Measurements from ENCODE around the gene TMCC3.
"Not testable (repeated sequence)": the region's sequence is repeated elsewhere in the genome, so short reads cannot be mapped to it uniquely, and the experiment has no call there.

The TMCC3 gene

DNA sequence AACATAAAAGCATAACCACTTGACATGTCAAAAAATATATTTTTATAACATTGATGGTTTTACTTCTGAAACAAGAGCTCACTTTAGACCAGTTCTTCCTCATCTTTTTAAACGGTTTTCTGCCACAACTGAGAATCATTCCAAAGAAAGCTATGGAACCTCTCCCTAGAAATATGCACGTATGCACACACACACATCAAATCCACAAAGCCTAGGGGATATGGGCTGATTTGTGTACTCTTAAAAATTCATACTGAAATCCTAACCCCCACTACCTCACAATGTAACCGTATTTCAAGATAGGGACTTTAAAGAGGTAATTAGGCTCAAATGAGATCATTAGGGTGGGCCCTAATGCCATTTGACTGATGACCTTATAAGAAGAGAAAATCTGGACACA is 19.3 kb downstream of the TMCC3 start:
- no peak for DNase-seq

DNA sequence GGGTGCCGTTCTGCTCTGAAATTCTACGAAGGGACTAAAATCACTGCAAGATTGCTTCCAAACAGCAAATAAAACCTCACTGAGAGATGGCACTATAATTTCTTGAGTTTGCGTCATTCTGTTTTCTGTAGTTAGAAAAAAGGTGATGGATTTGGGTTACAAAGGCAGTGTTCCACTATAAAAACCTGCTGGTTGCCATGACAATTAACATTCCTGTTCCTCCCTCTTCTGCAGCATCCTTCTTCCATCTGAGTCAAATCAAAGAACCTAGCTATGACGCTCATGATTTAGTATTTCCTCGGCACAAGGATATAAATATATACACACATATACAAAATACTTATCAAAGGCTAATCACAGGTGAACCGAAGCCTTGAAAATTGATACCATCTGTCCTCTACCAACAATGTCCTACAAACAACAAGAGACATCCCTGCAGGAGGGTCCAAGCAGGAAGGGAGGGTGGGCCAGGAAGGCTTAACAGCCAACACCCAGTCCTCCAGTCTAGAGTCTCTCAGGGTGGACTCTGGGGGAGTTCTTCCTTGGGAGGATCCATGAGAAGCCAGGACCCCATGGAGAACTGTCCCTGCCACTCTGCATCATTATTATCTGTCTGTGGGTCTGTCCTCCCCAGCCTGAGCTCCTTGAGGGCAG is 21.4 kb downstream of the TMCC3 start:
- no peak for DNase-seq

DNA sequence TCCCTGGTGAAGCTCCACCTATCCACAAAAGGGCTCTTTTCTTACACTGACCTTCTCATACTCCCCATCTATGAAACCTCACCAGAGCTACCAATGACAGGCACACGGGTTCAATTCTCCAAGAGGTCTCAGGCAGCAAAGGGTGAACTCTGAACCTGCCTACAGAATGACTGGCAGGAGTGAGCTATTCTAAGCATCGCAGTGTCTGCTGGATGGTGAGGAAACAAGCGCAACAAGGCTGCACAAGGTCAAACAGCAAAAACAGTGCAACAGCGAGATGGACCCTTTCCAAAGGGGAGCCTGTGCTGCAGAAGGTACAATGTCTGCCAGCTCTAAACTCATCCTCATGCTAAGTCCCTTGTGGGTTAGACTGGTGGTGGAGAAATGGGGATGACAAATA is 22.0 kb downstream of the TMCC3 start:
- DNase-seq: no peak

DNA sequence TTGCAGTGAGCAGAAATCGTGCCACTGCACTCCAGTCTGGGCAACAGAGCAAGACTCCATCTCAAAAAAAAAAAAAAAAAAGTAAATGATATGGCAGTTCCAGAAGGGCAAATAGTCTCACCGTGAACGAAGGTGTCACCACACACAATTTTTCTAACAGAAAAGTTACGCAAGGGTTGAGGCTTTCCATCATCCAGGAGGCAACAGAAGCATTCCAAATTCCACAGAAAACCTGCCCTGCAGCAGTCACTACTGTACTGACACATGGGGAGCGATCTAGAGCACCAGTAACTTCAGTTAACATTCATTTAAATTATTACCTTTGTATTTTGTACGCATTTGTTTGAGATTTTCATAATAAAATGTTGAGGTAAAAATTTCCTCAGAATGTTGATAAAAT is 24.8 kb downstream of the TMCC3 start:
- no peak for DNase-seq

DNA sequence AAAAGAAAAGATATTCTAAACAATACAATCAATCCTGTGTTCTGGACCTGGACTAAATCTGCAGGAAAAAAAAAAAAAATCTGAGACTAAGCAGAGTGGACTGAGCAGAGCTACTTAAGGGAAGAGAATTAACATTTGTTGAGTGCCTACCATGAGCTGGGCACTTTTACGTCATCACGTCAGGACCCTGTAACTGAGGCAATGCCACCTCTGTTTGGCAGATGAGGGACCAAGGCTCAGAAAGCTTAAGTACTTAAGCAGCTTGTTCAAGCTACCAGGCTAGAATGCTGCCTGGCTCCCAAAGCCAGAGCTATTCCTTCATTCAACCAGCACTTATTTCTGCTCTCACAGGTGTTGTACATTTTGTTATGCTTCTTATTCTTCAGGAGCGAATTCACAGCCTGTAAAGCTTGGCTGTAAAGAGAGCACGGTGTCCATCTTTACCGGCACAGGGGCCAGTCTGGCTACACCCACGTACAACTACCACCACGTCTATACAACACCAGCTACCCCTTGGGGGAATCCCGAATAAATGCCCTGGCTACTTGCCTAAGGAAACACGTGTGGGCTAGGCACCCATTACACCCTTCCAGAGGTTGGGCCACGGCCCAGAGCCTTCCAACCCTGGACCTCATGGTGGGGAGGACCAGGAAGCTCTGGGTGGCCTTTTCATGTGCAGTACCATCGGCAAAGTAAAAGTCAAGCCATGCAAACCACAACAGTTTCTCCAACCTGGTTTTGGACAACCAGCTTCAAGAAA is 27.0 kb downstream of the TMCC3 start:
- DNase-seq: no peak

DNA sequence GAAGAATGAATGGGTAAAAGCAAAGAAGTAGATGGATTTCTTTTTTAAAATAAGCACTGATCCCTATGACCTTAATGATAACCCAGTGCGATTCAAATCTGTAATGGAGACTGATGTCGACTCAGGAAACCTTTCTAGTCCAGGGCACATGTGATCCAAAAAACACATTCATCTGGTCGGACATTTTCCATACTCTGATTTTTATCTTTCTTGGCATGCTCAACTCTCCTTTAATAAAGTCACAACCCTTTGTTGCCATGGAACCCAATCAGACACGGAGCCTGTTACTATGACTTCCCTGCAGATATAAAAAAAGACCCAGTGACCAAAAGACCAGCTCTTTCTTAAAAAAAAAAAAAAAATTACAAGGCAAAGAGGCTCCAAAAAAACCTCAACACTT is 27.9 kb downstream of the TMCC3 start:
- DNase-seq: no peak

DNA sequence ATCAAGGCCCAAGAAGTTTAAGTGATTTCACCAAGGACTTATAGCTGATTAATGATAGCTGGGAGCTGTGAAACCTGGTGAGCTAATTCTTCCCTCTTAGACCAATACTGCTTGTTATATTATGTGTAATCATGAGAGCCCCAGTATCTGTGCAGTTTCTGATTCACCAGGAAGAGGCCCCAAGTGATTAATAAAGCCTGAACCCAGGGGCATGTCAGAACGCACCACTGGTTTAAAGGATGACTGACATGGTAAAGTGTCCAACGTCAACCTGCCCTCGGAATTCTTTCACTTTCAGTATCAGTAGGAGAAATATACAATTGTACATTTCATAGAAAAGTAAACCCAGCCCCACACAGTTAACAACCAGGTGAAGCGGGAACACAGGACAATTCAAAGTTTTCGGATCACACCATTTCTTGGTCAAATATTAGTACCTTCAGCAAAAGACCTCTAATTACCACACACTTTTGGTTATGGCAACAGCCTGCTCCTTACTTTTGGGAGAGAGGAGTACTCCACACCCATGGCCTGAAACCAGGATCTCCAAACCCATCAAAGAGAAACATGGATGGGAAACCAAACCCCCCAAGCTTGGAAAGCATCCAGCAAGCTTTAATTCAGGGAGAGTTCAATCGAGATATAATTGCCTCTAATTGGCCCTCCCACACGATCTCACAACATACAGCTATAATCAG is 28.5 kb downstream of the TMCC3 start:
- DNase-seq: peak; percentile 33

DNA sequence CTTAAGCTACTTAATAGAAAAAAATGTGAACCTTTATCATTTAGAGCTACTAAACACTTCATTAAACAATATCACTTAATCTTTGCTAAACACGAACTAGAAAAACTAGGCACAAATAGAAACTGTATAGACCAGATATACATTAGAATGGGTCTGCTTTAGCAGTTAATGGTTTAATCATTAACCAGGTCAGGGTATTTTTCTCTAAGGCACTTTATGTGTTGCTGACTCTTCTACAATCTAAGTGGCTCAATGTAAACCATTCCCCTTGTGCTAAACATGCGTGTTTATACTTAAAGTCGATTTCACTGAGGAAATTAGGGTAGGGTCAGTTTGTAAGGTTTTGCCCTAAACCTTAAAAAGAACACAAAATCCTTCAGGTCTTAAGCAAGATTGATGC is 29.7 kb downstream of the TMCC3 start:
- DNase-seq: no peak

DNA sequence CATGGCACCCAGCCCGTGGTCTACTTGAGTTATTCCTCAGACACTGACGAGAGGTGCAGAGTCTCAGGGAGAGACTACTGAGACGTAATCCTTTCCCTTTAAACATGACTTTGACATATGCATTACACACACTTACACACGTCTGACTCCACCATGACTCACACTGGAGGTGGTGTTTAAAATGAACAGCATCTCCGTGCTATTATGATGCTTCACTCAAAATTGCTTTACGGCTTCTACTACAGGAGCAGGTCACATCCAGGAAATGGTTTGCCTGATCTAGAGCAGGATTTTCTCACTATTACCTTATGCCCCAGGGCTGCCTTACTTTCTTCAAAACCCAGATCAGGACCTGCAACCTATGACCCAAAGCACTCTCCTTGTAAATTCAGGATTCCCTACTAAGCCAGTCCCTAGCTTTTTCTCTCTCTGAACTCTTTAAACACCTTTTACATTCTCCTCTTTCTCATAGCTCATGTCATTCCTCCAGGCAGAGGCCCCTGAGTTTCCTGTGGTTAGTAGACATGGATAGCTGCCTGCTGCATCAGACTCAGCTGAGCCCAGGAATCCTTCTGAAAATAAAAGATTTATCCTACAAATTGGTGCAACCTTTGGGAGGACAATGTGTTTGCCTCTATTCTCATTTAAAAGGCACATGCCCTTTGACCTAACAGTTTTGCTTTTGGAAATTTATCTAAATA is 31.2 kb downstream of the TMCC3 start:
- DNase-seq: no peak

DNA sequence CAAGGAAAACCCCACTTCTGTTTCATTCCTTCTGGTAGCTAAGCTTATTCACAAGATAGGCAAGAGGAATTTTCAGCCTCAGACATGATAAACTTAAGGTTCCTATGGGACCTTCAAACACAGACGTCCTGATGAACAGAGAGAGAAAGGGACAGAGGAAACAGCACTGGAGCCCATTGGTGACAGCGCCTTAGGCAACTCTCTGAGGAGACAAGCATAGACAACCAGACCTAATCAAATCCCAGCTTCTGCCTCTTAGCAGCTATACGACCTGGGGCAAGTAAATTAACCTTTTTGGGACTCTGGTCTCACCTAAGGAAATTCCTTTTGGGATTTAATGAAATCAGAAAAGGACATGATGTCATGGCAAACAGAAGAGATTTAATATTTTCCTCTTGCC is 33.3 kb downstream of the TMCC3 start:
- no peak for DNase-seq

DNA sequence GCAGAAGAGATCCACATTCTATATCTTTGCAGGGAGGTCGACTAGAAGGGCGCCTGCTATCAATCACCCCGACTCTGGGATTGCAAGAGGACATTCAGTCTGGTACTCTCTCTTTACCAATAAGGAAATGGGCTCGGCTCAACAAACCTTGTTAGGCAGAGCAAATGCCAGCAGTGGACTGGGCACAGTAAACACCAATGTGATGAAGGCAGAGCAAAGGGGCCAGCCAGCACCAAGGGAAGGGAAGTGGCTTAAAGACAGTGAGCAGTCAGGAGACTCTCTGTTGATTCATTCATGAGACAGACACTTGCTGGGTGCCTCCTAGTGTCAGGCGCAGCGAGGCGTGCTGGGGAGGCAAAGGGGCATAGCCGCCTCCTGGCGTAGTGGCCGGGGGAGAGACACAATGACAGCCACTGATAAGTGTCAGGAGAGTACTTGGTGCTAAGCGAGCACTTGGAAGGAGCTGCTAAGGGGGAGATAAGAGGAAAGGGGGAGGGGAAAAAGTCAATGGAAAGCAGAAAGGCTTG is 34.1 kb downstream of the TMCC3 start:
- DNase-seq: no peak

DNA sequence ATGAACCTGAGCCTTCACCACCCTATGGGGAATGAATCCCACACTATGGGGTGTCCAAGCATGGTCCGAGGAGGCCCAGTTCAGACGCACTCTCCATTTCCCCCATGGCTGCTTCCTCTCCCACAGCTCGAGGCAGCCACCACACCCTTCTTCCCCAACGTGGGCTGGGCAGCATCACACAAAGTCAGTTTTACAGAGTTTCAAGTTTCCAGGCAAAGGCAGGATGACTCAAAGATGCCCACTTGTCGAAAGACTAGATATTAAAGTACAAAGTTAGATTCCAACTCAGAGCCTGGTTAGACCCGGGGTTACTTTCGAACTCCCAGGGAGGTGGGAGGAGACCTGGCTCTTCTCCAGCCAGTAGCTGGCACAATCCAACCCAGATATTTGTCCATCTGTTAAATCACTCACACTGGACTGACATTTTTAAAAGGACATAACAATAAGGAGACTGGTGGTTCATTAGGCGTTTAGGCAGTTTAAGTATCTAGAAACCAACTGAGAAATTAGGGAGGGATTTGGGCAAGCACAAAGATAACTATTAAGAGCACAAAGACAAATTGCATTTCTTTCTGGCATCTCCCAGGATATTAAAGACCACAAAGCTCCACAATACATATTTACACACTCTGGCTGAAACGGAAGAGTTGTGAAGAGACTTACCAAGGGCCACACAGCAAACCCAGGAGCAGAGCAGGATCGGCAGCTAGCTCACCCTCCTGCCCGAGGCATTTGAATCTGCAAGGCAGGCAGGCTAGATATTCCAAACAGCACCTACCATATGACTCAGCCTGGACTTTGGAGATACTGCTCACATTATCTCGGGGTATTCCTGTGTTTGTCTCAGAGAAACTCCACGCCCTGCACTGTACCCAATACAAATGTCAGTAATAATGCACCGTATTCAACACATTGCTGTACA is 34.8 kb downstream of the TMCC3 start:
- DNase-seq: no peak

DNA sequence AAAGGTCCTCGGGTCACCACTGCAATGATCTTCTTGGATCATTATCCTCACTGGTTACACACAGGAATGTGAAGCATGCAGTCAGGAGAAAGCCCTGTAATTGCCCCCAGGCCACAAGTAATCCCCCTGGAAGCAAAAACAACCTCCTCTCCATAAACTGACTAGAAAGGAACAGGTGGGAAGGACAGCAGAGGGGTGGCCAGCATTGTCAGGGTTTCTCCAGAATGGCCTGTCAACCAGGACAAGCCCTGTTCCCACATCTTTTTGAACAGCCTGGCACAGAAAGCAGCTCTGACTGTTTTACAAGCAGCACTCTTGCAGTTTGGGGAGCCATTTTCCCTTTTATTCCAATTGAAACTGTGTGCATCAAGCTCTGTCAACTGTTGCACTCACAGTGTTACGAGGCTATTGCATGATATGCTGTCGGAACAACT is 36.1 kb downstream of the TMCC3 start:
- no peak for DNase-seq

DNA sequence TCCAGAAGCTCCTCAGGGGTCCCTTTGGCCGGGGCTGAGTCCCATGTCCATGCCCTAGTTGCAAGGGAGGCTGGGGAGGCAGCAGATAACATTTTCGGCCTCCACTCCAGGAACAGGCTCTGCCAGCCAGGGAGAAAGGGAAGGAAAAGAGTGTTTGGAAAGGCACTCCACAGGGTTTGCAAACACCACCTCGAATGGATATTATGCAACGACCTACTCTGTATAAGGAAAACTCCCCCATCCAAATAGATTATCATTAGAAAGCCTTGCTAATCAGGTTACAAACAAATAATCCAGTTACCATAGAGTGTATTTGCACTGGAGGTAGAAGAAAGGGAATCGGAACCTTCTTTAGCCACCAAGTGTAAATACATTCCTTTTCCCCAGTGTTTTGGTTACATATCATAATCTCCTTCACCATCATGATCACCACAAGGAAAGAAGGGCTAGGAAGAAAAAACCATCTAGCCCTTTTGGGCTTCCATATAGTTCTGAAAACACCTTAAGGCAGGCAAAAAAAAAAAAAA is 40.4 kb downstream of the TMCC3 start:
- DNase-seq: no peak

DNA sequence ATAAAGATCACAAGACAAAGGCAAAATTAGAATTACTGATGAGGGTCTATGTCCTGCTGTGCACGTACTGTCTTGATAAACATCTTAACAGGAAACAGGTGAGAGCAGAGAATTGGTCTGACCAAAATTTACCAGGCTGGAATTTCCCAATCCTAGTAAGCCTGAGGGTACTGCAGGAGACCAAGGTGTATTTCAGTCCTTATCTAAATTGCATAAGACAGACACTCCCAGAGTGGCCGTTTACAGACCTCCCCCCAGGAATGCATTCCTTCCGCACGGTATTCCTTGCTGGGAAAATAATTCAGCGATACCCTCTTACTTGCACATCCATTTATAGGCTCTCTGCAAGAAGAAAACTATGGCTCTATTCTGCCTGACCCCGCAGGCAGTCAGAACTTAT is 43.5 kb downstream of the TMCC3 start:
- not testable (repeated sequence) for DNase-seq

DNA sequence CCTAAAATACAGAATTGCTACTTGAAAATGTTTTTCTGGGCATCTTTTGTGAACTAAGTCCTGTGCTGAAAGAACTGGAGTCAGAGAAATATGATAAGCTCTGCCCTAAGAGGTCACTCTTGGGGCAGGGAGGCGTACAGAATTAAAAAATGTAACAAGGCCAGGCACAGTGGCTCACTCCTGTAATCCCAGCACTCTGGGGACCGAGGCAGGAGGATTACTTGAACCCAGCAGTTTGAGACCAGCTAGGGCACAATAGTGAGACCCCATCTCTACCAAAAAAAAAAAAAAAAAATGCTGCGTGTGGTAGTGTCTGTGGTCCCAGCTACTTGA is 46.0 kb downstream of the TMCC3 start:
- no peak for DNase-seq

DNA sequence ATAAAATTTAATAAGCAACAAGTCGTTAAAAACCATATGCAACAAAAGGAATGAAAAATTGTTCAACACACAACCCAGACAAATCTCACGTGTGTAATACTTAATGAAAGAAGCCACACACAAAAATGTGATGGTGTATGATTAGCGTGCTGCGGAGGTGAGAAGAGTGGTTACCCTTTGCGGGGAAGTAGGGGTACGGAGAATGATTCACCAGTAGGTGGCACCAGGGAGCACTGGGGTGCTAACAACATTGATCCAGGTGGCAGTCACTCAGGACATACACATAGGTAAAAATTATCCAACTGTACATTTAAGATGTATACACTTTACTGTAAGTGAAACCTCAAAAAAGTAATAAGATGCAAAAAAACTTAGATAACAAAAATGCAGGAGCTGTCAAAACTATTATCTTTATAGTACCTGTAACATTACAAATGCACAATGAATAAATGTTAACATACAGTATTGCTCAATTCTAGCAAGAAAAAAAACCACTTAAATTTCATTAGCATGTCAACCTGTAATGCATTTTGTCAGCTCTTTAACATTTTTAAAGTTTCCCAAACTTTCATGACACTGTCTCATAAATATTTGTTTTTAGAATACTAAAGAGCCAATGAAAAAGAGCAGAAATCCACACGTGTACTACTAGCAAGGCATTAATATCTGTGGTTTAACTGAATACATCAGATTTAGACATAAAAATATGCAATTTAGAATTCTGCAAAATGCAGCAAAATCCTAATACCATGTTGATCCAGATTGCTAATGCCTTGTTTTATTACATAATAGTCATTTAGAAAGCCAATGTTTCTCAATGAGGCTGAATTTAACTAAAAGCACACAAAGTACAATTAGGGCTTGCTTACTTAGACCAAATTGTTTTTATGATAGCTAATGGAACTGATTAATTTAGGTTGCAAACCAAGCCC is 46.7 kb downstream of the TMCC3 start:
- DNase-seq: peak; percentile 34

DNA sequence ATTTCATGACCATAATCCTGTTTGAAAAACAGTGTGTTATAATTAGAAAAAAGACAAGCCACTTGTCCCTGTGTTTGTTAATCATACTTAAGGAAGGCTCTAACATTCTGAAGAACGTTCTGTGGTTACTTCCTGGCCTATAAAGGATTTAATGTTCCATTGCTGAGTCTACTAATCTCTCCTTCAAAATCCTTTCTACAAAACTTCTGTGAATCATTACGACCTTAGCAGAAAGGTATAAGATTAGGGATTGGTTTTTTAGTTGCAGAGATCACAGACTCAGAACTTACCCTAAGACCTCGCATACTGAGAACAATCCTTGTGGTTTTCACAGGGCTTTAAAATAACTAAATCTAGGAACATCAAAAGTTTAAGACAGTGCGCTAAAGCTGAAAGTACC is 48.3 kb downstream of the TMCC3 start:
- no peak for DNase-seq

DNA sequence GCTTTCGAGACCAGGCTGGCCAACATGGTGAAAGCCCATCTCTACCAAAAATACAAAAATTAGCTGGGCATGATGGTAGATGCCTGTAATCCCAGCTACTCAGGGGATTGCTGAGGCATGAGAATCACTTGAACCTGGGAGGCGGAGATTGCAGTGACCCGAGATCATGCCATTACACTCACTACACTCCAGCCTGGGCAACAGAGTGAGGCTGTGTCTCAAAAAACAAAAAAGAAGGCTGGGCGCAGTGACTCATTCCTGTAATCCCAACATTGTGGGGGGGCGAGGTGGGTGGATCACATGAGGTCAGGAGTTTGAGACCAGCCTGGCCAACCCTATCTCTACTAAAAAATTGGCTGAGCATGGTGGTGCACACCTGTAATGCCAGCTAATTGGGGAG is 49.0 kb downstream of the TMCC3 start:
- DNase-seq: not testable (repeated sequence)

DNA sequence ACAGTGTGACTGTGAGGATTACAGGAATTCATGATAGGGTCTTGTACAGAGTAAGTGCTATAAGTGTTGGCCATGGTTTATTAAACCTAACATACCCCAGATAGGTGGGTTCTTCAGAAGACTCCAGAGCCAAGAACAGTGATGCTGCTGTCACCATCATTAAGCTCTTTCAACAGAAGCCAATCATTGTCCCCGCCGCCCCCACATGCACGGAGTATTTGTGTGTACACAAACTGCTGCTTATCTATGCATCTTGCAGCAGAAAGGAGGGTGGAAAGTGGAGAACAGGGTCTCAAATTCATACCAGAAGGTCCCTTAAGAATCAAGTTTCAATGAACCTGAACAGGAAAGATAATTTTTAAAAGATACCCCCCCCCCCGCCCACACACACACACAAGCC is 51.2 kb downstream of the TMCC3 start:
- DNase-seq: no peak

DNA sequence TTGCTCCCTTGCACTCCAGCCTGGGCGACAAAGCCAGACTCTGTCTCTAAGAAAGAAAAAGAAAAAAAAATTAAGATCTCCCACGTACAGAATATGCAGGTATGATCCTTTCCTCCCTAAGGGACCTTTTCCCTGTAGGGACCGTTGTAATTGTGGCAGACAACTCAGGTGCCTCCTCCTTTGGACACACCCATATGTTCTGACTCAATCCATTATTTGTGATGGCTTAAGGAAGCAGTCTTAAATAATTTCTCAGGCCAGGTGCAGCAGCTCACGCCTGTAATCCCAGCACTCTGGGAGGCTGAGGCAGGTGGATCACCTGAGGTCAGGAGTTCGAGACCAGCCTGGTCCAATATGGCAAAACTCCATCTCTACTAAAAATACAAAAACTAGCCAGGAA is 53.1 kb downstream of the TMCC3 start:
- DNase-seq: no peak
